K562 (cell line): ENCODE measurements around the gene MEF2D. TPM values are rescaled to one million over a fixed set of nuclear protein-coding genes. Genes with fewer than 3 reads are reported as not detected.

Source experiments
- ATAC-seq: fragments of 200-7000 bp; cut with Tn5 transposase; 3 replicates; pipeline ENCODE4 v1.9.1; 2020; ENCODE audit warnings: moderate library complexity
- BruUV-seq: library from RNA; stranded (reverse); fragments of 400-500 nt; replicated peaks from 2 replicates; lab custom pipeline; 2021; lab: Mats Ljungman, UMichigan
- CTCF ChIA-PET: fragments of 300-600 bp; formaldehyde crosslinking; extraction: SDS; loops from one replicate; lab custom pipeline; 2021; ENCODE audit warnings: low intra/inter-chr PET ratio; lab: Yijun Ruan, JAX
- POLR2A ChIA-PET: fragments of 300-600, 350-650 bp; sonication (Branson Sonifier 250); formaldehyde crosslinking; extraction: SDS; loops from one replicate; lab custom pipeline; 2021; ENCODE audit warnings: antibody characterized with exemption, inconsistent platforms; lab: Yijun Ruan, JAX
- DNase-seq, 4 experiments: peaks; one replicate each; pipeline versions ENCODE4 v3.0.0 to v3.0.0-alpha.2; 2011 to 2018; ENCODE audit warnings: low spot score in 3 of 4, mixed read lengths in 3 of 4; ENCODE audit errors: extremely low read depth in 1 of 4
- FAIRE-seq: peaks from 2 replicates; lab custom pipeline; 2011; peaks lifted over from hg19 to GRCh38; lab: Jason Lieb, UNC
- H2AFZ ChIP-seq: 2 replicates; pipeline ENCODE4 v1.6.0; 2011; ENCODE audit warnings: low read depth, low read length, control low read depth, inconsistent platforms
- H3K27ac ChIP-seq: fragments of 200-600 bp; 3 replicates; pipeline ENCODE4 v1.8.0; 2011; ENCODE audit warnings: low read depth, mild to moderate bottlenecking, control low read depth, inconsistent platforms, low read length, moderate library complexity, mixed read lengths; ENCODE audit errors: extremely low read depth
- H3K27me3 ChIP-seq, 2 experiments: fragments of 300-600 bp in 1 of 2; 2 replicates in 1 of 2; 3 replicates in 1 of 2; pipeline versions ENCODE4 v1.6.0 to v1.8.0; 2011; ENCODE audit warnings: inconsistent platforms in 2 of 2, low read length in 2 of 2, mild to moderate bottlenecking in 1 of 2, mixed read lengths in 1 of 2, moderate library complexity in 1 of 2; ENCODE audit not compliant: control insufficient read depth in 2 of 2, insufficient read depth in 2 of 2
- H3K36me3 ChIP-seq: fragments of 300-600 bp; 3 replicates; pipeline ENCODE4 v1.8.0; 2011; ENCODE audit warnings: mild to moderate bottlenecking, low read length, inconsistent platforms; ENCODE audit not compliant: control insufficient read depth, insufficient read depth
- H3K4me1 ChIP-seq, 2 experiments: fragments of 200-600 bp in 1 of 2; replicated peaks in 1 of 2; 2 replicates in 1 of 2; 3 replicates in 1 of 2; pipeline versions ENCODE4 v1.5.1 to v1.8.0; 2011; ENCODE audit warnings: inconsistent platforms in 2 of 2, low read length in 2 of 2, mild to moderate bottlenecking in 1 of 2, mixed read lengths in 1 of 2, moderate library complexity in 1 of 2; ENCODE audit not compliant: control insufficient read depth in 2 of 2, insufficient read depth in 2 of 2
- H3K4me2 ChIP-seq: 2 replicates; pipeline ENCODE4 v1.6.1; 2011; ENCODE audit warnings: low read length, control low read depth, inconsistent platforms, mixed read lengths; ENCODE audit not compliant: insufficient read depth
- H3K4me3 ChIP-seq: fragments of 200-600 bp; sonication (generic), shearing (Covaris generic); 2 replicates; pipeline ENCODE4 v1.5.1; 2016; ENCODE audit warnings: control low read depth, inconsistent platforms
- H3K79me2 ChIP-seq: fragments of 200-600 bp; 3 replicates; pipeline ENCODE4 v1.8.0; 2011; ENCODE audit warnings: low read length, inconsistent platforms; ENCODE audit not compliant: control insufficient read depth, insufficient read depth
- H3K9ac ChIP-seq, 2 experiments: 2 replicates each; pipeline versions ENCODE4 v1.6.0 to v1.6.1; 2011; ENCODE audit warnings: low read depth in 2 of 2, low read length in 2 of 2, control low read depth in 1 of 2, inconsistent platforms in 1 of 2, mild to moderate bottlenecking in 1 of 2, mixed read lengths in 1 of 2; ENCODE audit not compliant: insufficient read depth in 1 of 2
- H3K9me1 ChIP-seq: one replicate; pipeline ENCODE4 v1.6.0; 2011; ENCODE audit warnings: inconsistent platforms, mild to moderate bottlenecking, low read length, moderate library complexity; ENCODE audit not compliant: control insufficient read depth, insufficient read depth
- H3K9me3 ChIP-seq: replicated peaks from 2 replicates; pipeline ENCODE4 v1.5.1; 2011; ENCODE audit warnings: low read depth, low read length, inconsistent platforms; ENCODE audit not compliant: control insufficient read depth, insufficient read depth
- H4K20me1 ChIP-seq: replicated peaks from 2 replicates; pipeline ENCODE4 v1.6.1; 2011; ENCODE audit warnings: low read length, inconsistent platforms, mixed read lengths; ENCODE audit not compliant: control insufficient read depth, insufficient read depth
- CEBPB ChIP-seq: fragments of 450-650 bp; IDR thresholded peaks from 2 replicates; pipeline ENCODE4 v1.6.1; 2016; ENCODE audit warnings: missing genetic modification characterization, missing compliant biosample characterization
- CREM ChIP-seq: IDR thresholded peaks from 2 replicates; pipeline ENCODE4 v1.6.1; 2014; ENCODE audit warnings: antibody characterized with exemption, low read depth
- ETV5 ChIP-seq: sonication (generic); formaldehyde crosslinking; IDR thresholded peaks from 2 replicates; pipeline ENCODE4 v1.4.0; 2020; ENCODE audit warnings: low read depth, mild to moderate bottlenecking, missing genetic modification reagents
- HMG20B ChIP-seq: fragments of 250-450 bp; sonication (Bioruptor Pico); IDR thresholded peaks from 2 replicates; pipeline ENCODE4 v1.5.0; 2021; ENCODE audit warnings: mild to moderate bottlenecking
- IRF2 ChIP-seq: sonication (generic); formaldehyde crosslinking; IDR thresholded peaks from 2 replicates; pipeline ENCODE4 v1.8.1; 2022; ENCODE audit warnings: mild to moderate bottlenecking, missing genetic modification reagents
- RFX1 ChIP-seq: fragments of 450-650 bp; IDR thresholded peaks from 2 replicates; pipeline ENCODE4 v1.6.1; 2016; ENCODE audit warnings: mild to moderate bottlenecking, moderate library complexity
- SIRT6 ChIP-seq: IDR thresholded peaks from one replicate; pipeline ENCODE4 v1.6.1; 2012; ENCODE audit warnings: low read depth, mild to moderate bottlenecking, control low read depth, inconsistent platforms, low read length, moderate library complexity
- SMC3 ChIP-seq: conservative IDR thresholded peaks from 2 replicates; pipeline ENCODE4 v1.6.1; 2011; ENCODE audit warnings: low read depth, low read length, improper control_type of control experiment; ENCODE audit not compliant: insufficient read depth
- ZBTB7A ChIP-seq: IDR thresholded peaks from 2 replicates; pipeline ENCODE4 v1.6.1; 2011; ENCODE audit warnings: low read depth, mild to moderate bottlenecking, low read length, moderate library complexity, borderline replicate concordance; ENCODE audit not compliant: control insufficient read depth
- ZFP36 ChIP-seq: fragments of 150-350 bp; IDR thresholded peaks from 2 replicates; pipeline ENCODE4 v1.6.1; 2018; ENCODE audit warnings: low read length, low read depth; ENCODE audit not compliant: partially characterized antibody
- ZNF431 ChIP-seq: sonication (generic); formaldehyde crosslinking; IDR thresholded peaks from 2 replicates; pipeline ENCODE4 v1.8.0; 2022; ENCODE audit warnings: mild to moderate bottlenecking, missing genetic modification reagents
- WGBS: fragments of 100-300 bp; shearing (Covaris generic); methylation state at CpG from one replicate; pipeline ENCODE4 v1.1.6; 2016; ENCODE audit warnings: low coverage, mixed read lengths; ENCODE audit not compliant: insufficient coverage; ENCODE audit errors: missing lambda C conversion rate; 5-methylcytosine and 5-hydroxymethylcytosine counted together
- in situ Hi-C: fragments of 300-500 bp; cut with MboI; formaldehyde crosslinking; loops from 4 replicates; pipeline ENCODE4 v1.15.0; 2018; ENCODE audit warnings: inconsistent platforms, mixed read lengths
- intact Hi-C: fragments of 100-400 bp; cut with micrococcal nuclease; formaldehyde crosslinking; loops from 2 replicates; pipeline ENCODE4 v1.14.2; 2022
- polyA plus RNA-seq, 8 experiments: library from polyadenylated mRNA; depleted of rRNA in 4 of 8; stranded (reverse) in 5 of 8; unstranded in 3 of 8; fragments of >200 nt; fragmentation: Nextera tagmentation in 2 of 8; fragmentation: Illumina TruSeq in 1 of 8; extraction: Ambion mirVana in 2 of 8; extraction: Trizol in 1 of 8; gene quantifications; 2 replicates each; pipeline versions ENCODE4 v1.2.1 to v1.2.3, GENCODE V29; 2011 to 2014; ENCODE audit warnings: inconsistent platforms in 1 of 8, missing spikeins in 1 of 8
- total RNA-seq, 7 experiments: library from RNA; depleted of rRNA in 6 of 7; stranded (reverse); fragments of >200 nt in 6 of 7; fragmentation: Illumina TruSeq in 2 of 7; extraction: Trizol in 2 of 7; gene quantifications; 2 replicates each; pipeline versions ENCODE4 v1.2.1 to v1.2.3, GENCODE V29; 2011 to 2021; ENCODE audit warnings: low replicate concordance in 1 of 7
- TF ChIP-seq, protein P1 (sequence below): sonication (generic); formaldehyde crosslinking; IDR thresholded peaks from 2 replicates; pipeline ENCODE4 v1.8.1; 2023; ENCODE audit warnings: mild to moderate bottlenecking, missing genetic modification reagents
- TF ChIP-seq, protein P2 (sequence below): fragments of 450-650 bp; formaldehyde crosslinking; IDR thresholded peaks from 2 replicates; pipeline ENCODE4 v1.4.0; 2022; ENCODE audit warnings: missing genetic modification characterization
- TF ChIP-seq, protein P3 (sequence below): sonication (generic); formaldehyde crosslinking; IDR thresholded peaks from 2 replicates; pipeline ENCODE4 v1.8.1; 2023; ENCODE audit warnings: mild to moderate bottlenecking, missing genetic modification reagents
- TF ChIP-seq, protein P4 (sequence below): fragments of 450-650 bp; formaldehyde crosslinking; IDR thresholded peaks from 2 replicates; pipeline ENCODE4 v1.4.0; 2022; ENCODE audit warnings: missing genetic modification characterization

The MEF2D gene
- total and polyA plus RNA-seq, 9 of the 15 experiments (the other 6 are each of a cell fraction or from before 2014, with no cell fraction given), result 0.10 to 19.5 (median 2.6) TPM

DNA sequence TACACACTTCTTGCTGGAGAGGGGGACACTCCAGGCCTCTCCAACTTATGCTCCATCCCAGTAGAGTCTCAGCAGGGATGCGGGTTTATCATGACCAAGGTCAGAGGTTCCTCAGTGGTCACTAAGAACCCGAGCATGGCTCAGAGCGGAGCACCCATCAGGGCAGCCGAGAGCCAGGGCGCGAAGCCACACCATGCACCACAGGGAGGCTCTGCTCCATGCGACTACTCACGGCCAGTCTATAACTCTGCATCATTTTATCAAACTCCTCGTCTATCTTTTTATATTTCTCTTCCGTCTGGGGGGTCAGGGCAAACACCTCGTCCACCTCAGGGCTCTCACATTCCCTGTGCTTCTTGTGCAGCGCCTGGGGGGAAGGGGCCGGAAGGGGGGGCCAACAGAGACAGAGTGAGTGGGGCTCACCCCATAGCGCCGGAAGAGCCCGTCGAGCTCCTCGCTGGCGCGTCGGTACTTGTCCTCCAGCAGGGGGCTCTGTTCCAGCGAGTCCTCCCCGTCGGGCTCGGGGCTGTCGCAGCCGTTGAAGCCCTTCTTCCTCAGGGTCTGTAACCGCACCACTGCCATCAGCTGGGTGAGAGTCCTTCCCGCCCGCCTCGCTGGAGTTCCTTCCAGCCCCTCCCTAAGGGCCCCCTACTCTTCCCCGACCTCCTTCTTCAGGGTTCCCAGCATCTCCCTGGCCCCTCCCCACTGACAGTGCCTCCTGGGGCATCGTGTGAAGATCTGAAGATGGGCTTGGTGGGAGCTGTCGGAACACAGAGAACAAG, 20.0 kb downstream of the MEF2D start:
- Histone ChIP-seq H3K27me3 (no peaks in the 10 kb centered on the region), H3K9ac (peak overlapping the region in 1 of 2 experiments; percentile 47; a peak in 2 of 4 replicates), H3K9me1 (no peaks in the 10 kb centered on the region), H3K9me3 (no peaks in the 10 kb centered on the region), H3K4me1 (peaks cover 0 to 15% of the 10 kb centered on the region in 2 experiments; a peak in 2 of 5 replicates), H2AFZ (no peak overlapping the region), H3K79me2 (no peaks in the 10 kb centered on the region), H3K27ac (no peak overlapping the region), H3K4me3 (no peak overlapping the region), H3K4me2 (no peak overlapping the region), H3K36me3 (peaks cover 71% of the 10 kb centered on the region), H4K20me1 (peaks cover 7% of the 10 kb centered on the region)
- BruUV-seq, result no TSS peak
- intact Hi-C loops, result loop anchor here (10.0 kb wide), 1 partner anchor 64 kb away; no protein-coding TSS in a partner anchor
- 50% methylated on average over 29 of the region's 34 CpGs for WGBS
- POLR2A ChIA-PET, result interaction anchor here (0.5 to 1.5 kb wide), 9 partner anchors 9 to 229 kb away, joined by 3 to 6 read pairs (median 3); partner anchors contain the start of gene MEF2D
- ATAC-seq (peak; percentile 94), DNase-seq (peak; percentile 72 to 78 (median 75)), FAIRE-seq (no peak)
- CTCF ChIA-PET, result interaction anchor here (0.6 to 1.1 kb wide), 3 partner anchors 99 to 129 kb away, joined by 3 to 5 read pairs (median 3); partner anchors contain the start of gene TTC24
- in situ Hi-C loops, result no loop called here
- TF ChIP-seq, protein P1, sequence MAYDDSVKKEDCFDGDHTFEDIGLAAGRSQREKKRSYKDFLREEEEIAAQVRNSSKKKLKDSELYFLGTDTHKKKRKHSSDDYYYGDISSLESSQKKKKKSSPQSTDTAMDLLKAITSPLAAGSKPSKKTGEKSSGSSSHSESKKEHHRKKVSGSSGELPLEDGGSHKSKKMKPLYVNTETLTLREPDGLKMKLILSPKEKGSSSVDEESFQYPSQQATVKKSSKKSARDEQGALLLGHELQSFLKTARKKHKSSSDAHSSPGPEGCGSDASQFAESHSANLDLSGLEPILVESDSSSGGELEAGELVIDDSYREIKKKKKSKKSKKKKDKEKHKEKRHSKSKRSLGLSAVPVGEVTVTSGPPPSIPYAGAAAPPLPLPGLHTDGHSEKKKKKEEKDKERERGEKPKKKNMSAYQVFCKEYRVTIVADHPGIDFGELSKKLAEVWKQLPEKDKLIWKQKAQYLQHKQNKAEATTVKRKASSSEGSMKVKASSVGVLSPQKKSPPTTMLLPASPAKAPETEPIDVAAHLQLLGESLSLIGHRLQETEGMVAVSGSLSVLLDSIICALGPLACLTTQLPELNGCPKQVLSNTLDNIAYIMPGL (CRISPR knock-in tag), result no peak
- no peak for TF ChIP-seq RFX1
- TF ChIP-seq SIRT6, result no peak
- TF ChIP-seq ZFP36, result no peak
- TF ChIP-seq, protein P2, sequence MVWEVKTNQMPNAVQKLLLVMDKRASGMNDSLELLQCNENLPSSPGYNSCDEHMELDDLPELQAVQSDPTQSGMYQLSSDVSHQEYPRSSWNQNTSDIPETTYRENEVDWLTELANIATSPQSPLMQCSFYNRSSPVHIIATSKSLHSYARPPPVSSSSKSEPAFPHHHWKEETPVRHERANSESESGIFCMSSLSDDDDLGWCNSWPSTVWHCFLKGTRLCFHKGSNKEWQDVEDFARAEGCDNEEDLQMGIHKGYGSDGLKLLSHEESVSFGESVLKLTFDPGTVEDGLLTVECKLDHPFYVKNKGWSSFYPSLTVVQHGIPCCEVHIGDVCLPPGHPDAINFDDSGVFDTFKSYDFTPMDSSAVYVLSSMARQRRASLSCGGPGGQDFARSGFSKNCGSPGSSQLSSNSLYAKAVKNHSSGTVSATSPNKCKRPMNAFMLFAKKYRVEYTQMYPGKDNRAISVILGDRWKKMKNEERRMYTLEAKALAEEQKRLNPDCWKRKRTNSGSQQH (CRISPR knock-in tag), result no peak
- TF ChIP-seq ZBTB7A, result peak; percentile 70; the same call in 1 of the 2 replicates
- TF ChIP-seq, protein P3, sequence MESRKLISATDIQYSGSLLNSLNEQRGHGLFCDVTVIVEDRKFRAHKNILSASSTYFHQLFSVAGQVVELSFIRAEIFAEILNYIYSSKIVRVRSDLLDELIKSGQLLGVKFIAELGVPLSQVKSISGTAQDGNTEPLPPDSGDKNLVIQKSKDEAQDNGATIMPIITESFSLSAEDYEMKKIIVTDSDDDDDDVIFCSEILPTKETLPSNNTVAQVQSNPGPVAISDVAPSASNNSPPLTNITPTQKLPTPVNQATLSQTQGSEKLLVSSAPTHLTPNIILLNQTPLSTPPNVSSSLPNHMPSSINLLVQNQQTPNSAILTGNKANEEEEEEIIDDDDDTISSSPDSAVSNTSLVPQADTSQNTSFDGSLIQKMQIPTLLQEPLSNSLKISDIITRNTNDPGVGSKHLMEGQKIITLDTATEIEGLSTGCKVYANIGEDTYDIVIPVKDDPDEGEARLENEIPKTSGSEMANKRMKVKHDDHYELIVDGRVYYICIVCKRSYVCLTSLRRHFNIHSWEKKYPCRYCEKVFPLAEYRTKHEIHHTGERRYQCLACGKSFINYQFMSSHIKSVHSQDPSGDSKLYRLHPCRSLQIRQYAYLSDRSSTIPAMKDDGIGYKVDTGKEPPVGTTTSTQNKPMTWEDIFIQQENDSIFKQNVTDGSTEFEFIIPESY (CRISPR knock-in tag), result peak; percentile 99
- TF ChIP-seq ZNF431, result no peak
- no peak for TF ChIP-seq HMG20B
- no peak for TF ChIP-seq CEBPB (tag)
- TF ChIP-seq SMC3, result 0 out of 2 replicates have a peak, but pooled peaks have one; percentile 42
- TF ChIP-seq ETV5, result no peak
- TF ChIP-seq CREM, result peak; percentile 66
- TF ChIP-seq IRF2 (CRISPR knock-in tag), result no peak
- TF ChIP-seq, protein P4, sequence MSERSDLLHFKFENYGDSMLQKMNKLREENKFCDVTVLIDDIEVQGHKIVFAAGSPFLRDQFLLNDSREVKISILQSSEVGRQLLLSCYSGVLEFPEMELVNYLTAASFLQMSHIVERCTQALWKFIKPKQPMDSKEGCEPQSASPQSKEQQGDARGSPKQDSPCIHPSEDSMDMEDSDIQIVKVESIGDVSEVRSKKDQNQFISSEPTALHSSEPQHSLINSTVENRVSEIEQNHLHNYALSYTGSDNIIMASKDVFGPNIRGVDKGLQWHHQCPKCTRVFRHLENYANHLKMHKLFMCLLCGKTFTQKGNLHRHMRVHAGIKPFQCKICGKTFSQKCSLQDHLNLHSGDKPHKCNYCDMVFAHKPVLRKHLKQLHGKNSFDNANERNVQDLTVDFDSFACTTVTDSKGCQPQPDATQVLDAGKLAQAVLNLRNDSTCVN (CRISPR knock-in tag), result no peak
